H4 (cell line): ENCODE results near the gene MAST1. TPM values are rescaled to one million over a fixed set of nuclear protein-coding genes. Genes with fewer than 3 reads are reported as not detected.
A peak's percentile ranks its signal among the peaks of the same experiment; 100 is the strongest.
"Not testable (repeated sequence)": the region's sequence is repeated elsewhere in the genome, so short reads cannot be mapped to it uniquely, and the experiment has no call there.

Source experiments
- DNase-seq: peaks from one replicate; pipeline ENCODE4 v3.0.0-alpha.2; 2015; ENCODE audit warnings: low spot score
- total RNA-seq: library from RNA; depleted of rRNA; stranded (reverse); fragments of >200 nt; shearing (Covaris generic); gene quantifications from 2 replicates; pipeline ENCODE4 v1.2.3, GENCODE V29; 2014; rRNA removed

MAST1 gene
- total RNA-seq, 1 experiment from 2014 or later = 5.7 TPM

GRCh38 chr19:12893582-12893981 lies 55.3 kb downstream of the MAST1 start:
- DNase-seq = no peak

- DNase-seq = no peak
Measured at GRCh38 chr19:12896460-12896859, 58.1 kb downstream of the MAST1 start.

- no peak for DNase-seq
Measured at GRCh38 chr19:12899891-12900518, 61.7 kb downstream of the MAST1 start.

GRCh38 chr19:12907166-12907565 lies 68.9 kb downstream of the MAST1 start:
- no peak for DNase-seq

- DNase-seq = no peak
Measured at GRCh38 chr19:12912571-12912970, 74.3 kb downstream of the MAST1 start.

- peak; percentile 87 for DNase-seq
Measured at GRCh38 chr19:12913011-12913561, 74.8 kb downstream of the MAST1 start.

- no peak for DNase-seq
Measured at GRCh38 chr19:12913851-12914690, 75.8 kb downstream of the MAST1 start.

GRCh38 chr19:12915860-12916259 lies 77.5 kb downstream of the MAST1 start:
- not testable (repeated sequence) for DNase-seq

- no peak for DNase-seq
Measured at GRCh38 chr19:12918253-12918652, 79.9 kb downstream of the MAST1 start.

GRCh38 chr19:12921047-12921446 lies 82.7 kb downstream of the MAST1 start:
- no peak for DNase-seq

- no peak for DNase-seq
Measured at GRCh38 chr19:12922959-12923358, 84.6 kb downstream of the MAST1 start.

Other genes starting within 250 kb of the MAST1 start
- gene ZNF490, start 227.7 kb upstream of the MAST1 start, total RNA-seq = 2.6 and 5.7 TPM in 2 replicates
- 8.1 and 8.5 TPM in 2 replicates for gene ZNF791, start 227.6 kb upstream of the MAST1 start, total RNA-seq
- 34.2 and 53.4 TPM in 2 replicates for gene MAN2B1, start 171.8 kb upstream of the MAST1 start, total RNA-seq
- 12.8 and 13.7 TPM in 2 replicates for gene WDR83, start 171.7 kb upstream of the MAST1 start, total RNA-seq
- 65.1 and 100 TPM in 2 replicates for gene DHPS, start 156.6 kb upstream of the MAST1 start, total RNA-seq
- not detected in 2 replicates for gene GNG14, start 150.5 kb upstream of the MAST1 start, total RNA-seq
- 6.4 and 12.7 TPM in 2 replicates for gene FBXW9, start 141.9 kb upstream of the MAST1 start, total RNA-seq
- gene TNPO2, start 114.6 kb upstream of the MAST1 start, total RNA-seq = 30.1 and 33.0 TPM in 2 replicates
- 238 and 271 TPM in 2 replicates for gene TRIR, start 103.8 kb upstream of the MAST1 start, total RNA-seq
- 85.4 and 94.4 TPM in 2 replicates for gene GET3, start 101.0 kb upstream of the MAST1 start, total RNA-seq
- gene BEST2, start 86.7 kb upstream of the MAST1 start, total RNA-seq = 0.06 TPM in 1 of 2 replicates, not detected in the other
- gene HOOK2, start 63.0 kb upstream of the MAST1 start, total RNA-seq = 8.6 and 13.0 TPM in 2 replicates
- 55.7 and 71.3 TPM in 2 replicates for gene JUNB, start 47.0 kb upstream of the MAST1 start, total RNA-seq
- gene PRDX2, start 36.7 kb upstream of the MAST1 start, total RNA-seq = 6.1 and 6.7 TPM in 2 replicates
- gene THSD8, start 36.4 kb upstream of the MAST1 start, total RNA-seq = not detected in 2 replicates
- gene RNASEH2A, start 31.9 kb upstream of the MAST1 start, total RNA-seq = 74.2 and 92.1 TPM in 2 replicates
- gene RTBDN, start 3.9 kb upstream of the MAST1 start, total RNA-seq = not detected in 2 replicates
- gene DNASE2, start 42.9 kb downstream of the MAST1 start, total RNA-seq = 64.4 and 68.8 TPM in 2 replicates
- not detected in 2 replicates for gene KLF1, start 48.7 kb downstream of the MAST1 start, total RNA-seq
- gene GCDH, start 52.6 kb downstream of the MAST1 start, total RNA-seq = 31.0 and 38.3 TPM in 2 replicates
- gene SYCE2, start 80.8 kb downstream of the MAST1 start, total RNA-seq = 1.6 and 2.5 TPM in 2 replicates
- 59.4 and 90.9 TPM in 2 replicates for gene FARSA, start 95.2 kb downstream of the MAST1 start, total RNA-seq
- gene CALR, start 100.1 kb downstream of the MAST1 start, total RNA-seq = 1,463 and 1,526 TPM in 2 replicates
- 209 and 217 TPM in 2 replicates for gene RAD23A, start 107.3 kb downstream of the MAST1 start, total RNA-seq
- gene GADD45GIP1, start 118.7 kb downstream of the MAST1 start, total RNA-seq = 46.3 and 47.4 TPM in 2 replicates
- gene DAND5, start 131.1 kb downstream of the MAST1 start, total RNA-seq = 0.06 TPM in 1 of 2 replicates, not detected in the other
- gene NFIX, start 157.0 kb downstream of the MAST1 start, total RNA-seq = 9.6 and 13.8 TPM in 2 replicates